ENCODE data around the gene NBAS.

Gene NBAS

DNA sequence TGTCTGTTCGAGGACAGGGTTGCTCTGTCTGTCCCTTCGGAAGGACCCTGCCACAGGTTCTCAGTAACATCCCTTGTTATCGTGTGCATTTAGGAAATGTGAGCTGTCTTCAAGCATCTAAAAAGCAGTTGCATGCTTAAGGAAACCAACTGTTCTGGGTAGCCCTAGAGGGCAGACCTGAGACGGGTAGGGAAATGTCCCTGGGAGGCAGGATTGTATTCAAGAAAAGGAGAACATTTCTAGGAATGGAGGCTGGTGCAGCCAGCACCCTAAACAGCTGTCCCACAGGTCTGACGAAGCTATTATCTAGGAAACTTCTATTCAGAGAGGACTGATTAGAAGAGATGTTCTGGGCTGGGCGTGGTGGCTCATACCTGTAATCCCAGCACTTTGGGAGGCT is 414.2 kb downstream of the NBAS start:
- H3K9me3 ChIP-seq (ENCODE audit: control insufficient read depth, insufficient read depth, low read depth, low read length): no peaks in the 10 kb centered on the region
- no peaks in the 10 kb centered on the region for H3K36me3 ChIP-seq (ENCODE audit: control insufficient read depth in 2 of 2, insufficient read depth in 1 of 2, low read length in 2 of 2)
- no peak overlapping the region for H3K4me3 ChIP-seq (ENCODE audit: low read depth, low read length)
- ChIA-PET CTCF (interaction anchor here (1.3 kb wide), 1 partner anchor 8 kb away, joined by 3 read pairs; no protein-coding TSS in a partner anchor), POLR2A (no interaction called here)
- no peak for TF ChIP-seq ZNF133 (tag by site-specific recombination; IDR thresholded peaks at IDR 0.05)
- TF ChIP-seq, protein P1, sequence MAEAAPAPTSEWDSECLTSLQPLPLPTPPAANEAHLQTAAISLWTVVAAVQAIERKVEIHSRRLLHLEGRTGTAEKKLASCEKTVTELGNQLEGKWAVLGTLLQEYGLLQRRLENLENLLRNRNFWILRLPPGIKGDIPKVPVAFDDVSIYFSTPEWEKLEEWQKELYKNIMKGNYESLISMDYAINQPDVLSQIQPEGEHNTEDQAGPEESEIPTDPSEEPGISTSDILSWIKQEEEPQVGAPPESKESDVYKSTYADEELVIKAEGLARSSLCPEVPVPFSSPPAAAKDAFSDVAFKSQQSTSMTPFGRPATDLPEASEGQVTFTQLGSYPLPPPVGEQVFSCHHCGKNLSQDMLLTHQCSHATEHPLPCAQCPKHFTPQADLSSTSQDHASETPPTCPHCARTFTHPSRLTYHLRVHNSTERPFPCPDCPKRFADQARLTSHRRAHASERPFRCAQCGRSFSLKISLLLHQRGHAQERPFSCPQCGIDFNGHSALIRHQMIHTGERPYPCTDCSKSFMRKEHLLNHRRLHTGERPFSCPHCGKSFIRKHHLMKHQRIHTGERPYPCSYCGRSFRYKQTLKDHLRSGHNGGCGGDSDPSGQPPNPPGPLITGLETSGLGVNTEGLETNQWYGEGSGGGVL (tag by site-specific recombination; IDR thresholded peaks at IDR 0.05): no peak
- no peak for TF ChIP-seq TCF7L2 (IDR thresholded peaks at IDR 0.05; ENCODE audit: borderline replicate concordance, low read depth, low read length)
- TF ChIP-seq ZBTB17 (tag by site-specific recombination; IDR thresholded peaks at IDR 0.05): no peak
- TF ChIP-seq ZNF555 (tag by site-specific recombination; conservative IDR thresholded peaks at IDR 0.05): no peak
- TF ChIP-seq, protein P2, sequence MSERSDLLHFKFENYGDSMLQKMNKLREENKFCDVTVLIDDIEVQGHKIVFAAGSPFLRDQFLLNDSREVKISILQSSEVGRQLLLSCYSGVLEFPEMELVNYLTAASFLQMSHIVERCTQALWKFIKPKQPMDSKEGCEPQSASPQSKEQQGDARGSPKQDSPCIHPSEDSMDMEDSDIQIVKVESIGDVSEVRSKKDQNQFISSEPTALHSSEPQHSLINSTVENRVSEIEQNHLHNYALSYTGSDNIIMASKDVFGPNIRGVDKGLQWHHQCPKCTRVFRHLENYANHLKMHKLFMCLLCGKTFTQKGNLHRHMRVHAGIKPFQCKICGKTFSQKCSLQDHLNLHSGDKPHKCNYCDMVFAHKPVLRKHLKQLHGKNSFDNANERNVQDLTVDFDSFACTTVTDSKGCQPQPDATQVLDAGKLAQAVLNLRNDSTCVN (tag by site-specific recombination; optimal IDR thresholded peaks at IDR 0.05): no peak
- TF ChIP-seq, protein P3, sequence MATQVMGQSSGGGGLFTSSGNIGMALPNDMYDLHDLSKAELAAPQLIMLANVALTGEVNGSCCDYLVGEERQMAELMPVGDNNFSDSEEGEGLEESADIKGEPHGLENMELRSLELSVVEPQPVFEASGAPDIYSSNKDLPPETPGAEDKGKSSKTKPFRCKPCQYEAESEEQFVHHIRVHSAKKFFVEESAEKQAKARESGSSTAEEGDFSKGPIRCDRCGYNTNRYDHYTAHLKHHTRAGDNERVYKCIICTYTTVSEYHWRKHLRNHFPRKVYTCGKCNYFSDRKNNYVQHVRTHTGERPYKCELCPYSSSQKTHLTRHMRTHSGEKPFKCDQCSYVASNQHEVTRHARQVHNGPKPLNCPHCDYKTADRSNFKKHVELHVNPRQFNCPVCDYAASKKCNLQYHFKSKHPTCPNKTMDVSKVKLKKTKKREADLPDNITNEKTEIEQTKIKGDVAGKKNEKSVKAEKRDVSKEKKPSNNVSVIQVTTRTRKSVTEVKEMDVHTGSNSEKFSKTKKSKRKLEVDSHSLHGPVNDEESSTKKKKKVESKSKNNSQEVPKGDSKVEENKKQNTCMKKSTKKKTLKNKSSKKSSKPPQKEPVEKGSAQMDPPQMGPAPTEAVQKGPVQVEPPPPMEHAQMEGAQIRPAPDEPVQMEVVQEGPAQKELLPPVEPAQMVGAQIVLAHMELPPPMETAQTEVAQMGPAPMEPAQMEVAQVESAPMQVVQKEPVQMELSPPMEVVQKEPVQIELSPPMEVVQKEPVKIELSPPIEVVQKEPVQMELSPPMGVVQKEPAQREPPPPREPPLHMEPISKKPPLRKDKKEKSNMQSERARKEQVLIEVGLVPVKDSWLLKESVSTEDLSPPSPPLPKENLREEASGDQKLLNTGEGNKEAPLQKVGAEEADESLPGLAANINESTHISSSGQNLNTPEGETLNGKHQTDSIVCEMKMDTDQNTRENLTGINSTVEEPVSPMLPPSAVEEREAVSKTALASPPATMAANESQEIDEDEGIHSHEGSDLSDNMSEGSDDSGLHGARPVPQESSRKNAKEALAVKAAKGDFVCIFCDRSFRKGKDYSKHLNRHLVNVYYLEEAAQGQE (tag by site-specific recombination; IDR thresholded peaks at IDR 0.05): no peak
- no peak for TF ChIP-seq ZNF585B (tag by site-specific recombination; IDR thresholded peaks at IDR 0.05)
- no peak for TF ChIP-seq PRDM1 (tag by site-specific recombination; IDR thresholded peaks at IDR 0.05)
- TF ChIP-seq ZBTB48 (tag by site-specific recombination; IDR thresholded peaks at IDR 0.05): no peak
- TF ChIP-seq ZBTB1 (tag by site-specific recombination; IDR thresholded peaks at IDR 0.05): no peak
- no peak for TF ChIP-seq RBAK (tag by site-specific recombination; IDR thresholded peaks at IDR 0.05)
- TF ChIP-seq ZNF155 (tag by site-specific recombination; IDR thresholded peaks at IDR 0.05): no peak
- H3K27ac ChIP-seq (ENCODE audit: extremely low read depth, low read depth, low read length): no peak overlapping the region
- no peaks in the 10 kb centered on the region for H3K4me1 ChIP-seq (ENCODE audit: control insufficient read depth, insufficient read depth, low read length)

DNA sequence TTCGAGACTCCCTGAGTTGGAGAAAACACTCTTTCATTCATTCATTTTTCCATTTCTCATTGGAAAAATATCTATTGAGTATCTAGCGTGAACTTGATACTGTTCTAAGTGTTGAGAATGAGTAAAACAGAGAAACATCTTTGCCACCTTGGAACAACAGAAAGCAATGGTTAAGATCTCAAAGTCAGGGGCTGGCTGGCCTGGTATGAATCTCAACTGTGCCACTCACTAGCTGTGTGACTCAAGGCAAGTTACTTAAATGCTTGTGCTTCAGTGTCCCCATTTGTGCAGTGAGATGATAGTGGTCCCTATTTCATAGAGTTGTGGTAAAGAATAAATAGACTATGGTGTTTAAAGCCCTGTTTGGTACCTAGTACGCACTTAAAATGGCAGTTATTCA is 415.2 kb downstream of the NBAS start:
- POLR2A ChIA-PET: no interaction called here
- TF ChIP-seq ZBTB1 (tag by site-specific recombination; IDR thresholded peaks at IDR 0.05) (no peak), ZNF843 (tag by site-specific recombination; IDR thresholded peaks at IDR 0.05) (no peak), ZNF561 (tag by site-specific recombination; IDR thresholded peaks at IDR 0.05; ENCODE audit: borderline replicate concordance) (no peak), ZNF19 (tag by site-specific recombination; IDR thresholded peaks at IDR 0.05; ENCODE audit: low read depth) (no peak), ZNF10 (tag by site-specific recombination; IDR thresholded peaks at IDR 0.05) (no peak), SP7 (tag by site-specific recombination; IDR thresholded peaks at IDR 0.05) (no peak), ZNF658 (tag by site-specific recombination; IDR thresholded peaks at IDR 0.05) (no peak), ZNF677 (tag by site-specific recombination; IDR thresholded peaks at IDR 0.05) (no peak), ZNF488 (tag by site-specific recombination; IDR thresholded peaks at IDR 0.05) (no peak), ZNF404 (tag by site-specific recombination; IDR thresholded peaks at IDR 0.05) (no peak), TRIM28 (IDR thresholded peaks at IDR 0.05; ENCODE audit: borderline replicate concordance, low read length) (no peak), ZSCAN23 (tag by site-specific recombination; IDR thresholded peaks at IDR 0.05) (no peak), ZNF621 (tag by site-specific recombination; IDR thresholded peaks at IDR 0.05) (no peak), ZNF624 (tag by site-specific recombination; IDR thresholded peaks at IDR 0.05) (no peak), ZNF48 (tag by site-specific recombination; IDR thresholded peaks at IDR 0.05) (no peak)
- TF ChIP-seq, protein P4, sequence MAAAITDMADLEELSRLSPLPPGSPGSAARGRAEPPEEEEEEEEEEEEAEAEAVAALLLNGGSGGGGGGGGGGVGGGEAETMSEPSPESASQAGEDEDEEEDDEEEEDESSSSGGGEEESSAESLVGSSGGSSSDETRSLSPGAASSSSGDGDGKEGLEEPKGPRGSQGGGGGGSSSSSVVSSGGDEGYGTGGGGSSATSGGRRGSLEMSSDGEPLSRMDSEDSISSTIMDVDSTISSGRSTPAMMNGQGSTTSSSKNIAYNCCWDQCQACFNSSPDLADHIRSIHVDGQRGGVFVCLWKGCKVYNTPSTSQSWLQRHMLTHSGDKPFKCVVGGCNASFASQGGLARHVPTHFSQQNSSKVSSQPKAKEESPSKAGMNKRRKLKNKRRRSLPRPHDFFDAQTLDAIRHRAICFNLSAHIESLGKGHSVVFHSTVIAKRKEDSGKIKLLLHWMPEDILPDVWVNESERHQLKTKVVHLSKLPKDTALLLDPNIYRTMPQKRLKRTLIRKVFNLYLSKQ (tag by site-specific recombination; IDR thresholded peaks at IDR 0.05; ENCODE audit: borderline replicate concordance): no peak
- H3K27ac ChIP-seq (ENCODE audit: extremely low read depth, low read depth, low read length): no peak overlapping the region
- no peaks in the 10 kb centered on the region for H3K4me1 ChIP-seq (ENCODE audit: control insufficient read depth, insufficient read depth, low read length)
- H3K4me3 ChIP-seq (ENCODE audit: low read depth, low read length): no peak overlapping the region
- H3K9me3 ChIP-seq (ENCODE audit: control insufficient read depth, insufficient read depth, low read depth, low read length): no peaks in the 10 kb centered on the region
- CTCF ChIA-PET: interaction anchor here (1.3 kb wide), 1 partner anchor 9 kb away, joined by 3 read pairs; no protein-coding TSS in a partner anchor
- no peaks in the 10 kb centered on the region for H3K36me3 ChIP-seq (ENCODE audit: control insufficient read depth in 2 of 2, insufficient read depth in 1 of 2, low read length in 2 of 2)
